ENCODE results near the gene FIGN. TPM values are rescaled to one million over a fixed set of nuclear protein-coding genes. Genes with fewer than 3 reads are reported as not detected.

The FIGN gene
- total RNA-seq, 2 donors from 2014 or later: 14.4 to 23.6 TPM

DNA sequence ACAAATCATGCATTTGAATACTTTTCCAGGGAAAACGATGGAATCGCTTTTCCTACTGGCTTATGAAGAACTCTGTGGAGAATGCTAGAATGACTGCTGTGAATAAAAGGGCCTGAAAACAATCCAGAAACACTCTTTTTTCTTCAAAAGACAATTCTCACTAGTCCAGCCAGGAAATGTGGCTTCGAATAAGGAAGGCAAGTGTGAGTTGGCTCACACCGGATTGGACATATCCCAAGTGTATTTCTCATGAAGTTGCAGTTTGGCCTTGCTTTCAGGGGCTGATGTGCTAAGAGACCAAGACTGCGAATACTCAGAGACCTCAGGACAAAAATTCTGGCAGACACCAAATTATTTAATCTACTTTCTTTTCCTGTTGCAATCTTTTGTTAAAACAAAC lies 54.1 kb downstream of the FIGN start:
- DNase-seq (ENCODE audit: low spot score): no peak
- intact Hi-C loops (cut with DNase I): no loop called here

- intact Hi-C loops (cut with DNase I): no loop called here
- no peak for DNase-seq (ENCODE audit: low spot score)
Observed at GRCh38 chr2:163675388-163675787, 60.4 kb downstream of the FIGN start.

DNA sequence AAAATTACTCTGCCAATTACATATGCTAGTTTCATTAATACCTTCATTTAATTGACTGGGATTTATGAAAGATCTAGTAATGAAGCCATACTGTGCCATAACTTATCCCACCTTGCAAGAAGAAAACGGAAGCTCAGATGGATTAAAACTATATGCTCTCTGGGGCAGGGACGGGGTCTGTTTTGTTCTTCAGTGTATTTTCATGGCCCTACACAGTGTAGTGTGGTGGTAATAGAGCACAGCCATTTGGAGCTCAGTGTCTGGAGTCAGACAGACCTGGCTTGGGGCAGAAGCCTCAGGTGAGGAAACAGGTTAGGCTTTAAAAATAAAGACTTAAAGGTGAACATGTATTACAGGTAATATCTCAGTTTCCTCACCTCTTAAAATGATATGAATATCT lies 62.3 kb downstream of the FIGN start:
- intact Hi-C loops (cut with DNase I): no loop called here
- DNase-seq (ENCODE audit: low spot score): no peak

DNA sequence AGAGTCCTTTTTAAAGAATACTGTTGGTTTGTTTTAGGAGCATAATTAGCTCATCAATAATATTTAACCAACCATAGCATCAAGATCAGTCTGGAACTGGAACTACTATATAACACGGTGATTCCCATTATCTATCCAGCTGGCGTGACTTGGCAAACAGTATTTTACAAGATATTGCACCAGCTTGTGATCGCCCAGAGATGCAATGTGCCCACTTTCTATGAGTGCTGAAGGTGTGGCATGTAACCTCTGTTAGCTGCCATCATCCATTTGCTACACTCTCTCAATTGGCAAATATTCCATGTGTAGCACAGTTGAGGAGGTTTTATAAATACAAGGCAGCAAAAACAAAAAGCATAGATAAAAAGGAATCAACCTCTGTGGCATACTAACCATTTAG lies 64.9 kb downstream of the FIGN start:
- intact Hi-C loops (cut with DNase I): no loop called here
- no peak for DNase-seq (ENCODE audit: low spot score)

- no peak for DNase-seq (ENCODE audit: low spot score)
- intact Hi-C loops (cut with DNase I): loop anchor here in 1 of 2 donors (10.0 kb wide), 1 partner anchor 55 kb away; no protein-coding TSS in a partner anchor
Observed at GRCh38 chr2:163669506-163669905, 66.3 kb downstream of the FIGN start.

- DNase-seq (ENCODE audit: low spot score): no peak
- intact Hi-C loops (cut with DNase I): loop anchor here in 1 of 2 donors (10.0 kb wide), 1 partner anchor 58 kb away; no protein-coding TSS in a partner anchor
Observed at GRCh38 chr2:163667064-163667887, 68.5 kb downstream of the FIGN start.

- intact Hi-C loops (cut with DNase I): loop anchor here in 1 of 2 donors (10.0 kb wide), 1 partner anchor 59 kb away; no protein-coding TSS in a partner anchor
- no peak for DNase-seq (ENCODE audit: low spot score)
Observed at GRCh38 chr2:163665817-163666216, 70.0 kb downstream of the FIGN start.

DNA sequence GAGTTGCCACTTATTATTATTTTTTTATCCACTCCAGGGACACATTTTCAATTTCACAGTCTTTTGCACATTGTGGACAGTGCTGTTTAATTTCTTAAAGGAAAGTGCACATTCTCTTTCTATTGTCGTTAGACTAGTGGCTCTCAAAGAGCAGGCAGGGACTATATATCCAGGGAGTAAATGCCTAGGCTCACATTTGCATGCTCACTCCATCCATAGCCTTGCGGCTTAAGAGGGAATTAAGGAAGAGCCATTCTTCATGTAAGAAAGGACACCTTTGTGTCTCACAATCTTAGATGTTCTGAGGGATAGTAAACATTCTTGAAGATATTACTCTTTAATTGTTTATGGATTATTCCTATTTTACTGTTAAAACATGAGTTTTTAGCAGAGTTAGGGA lies 70.8 kb downstream of the FIGN start:
- no peak for DNase-seq (ENCODE audit: low spot score)
- intact Hi-C loops (cut with DNase I): loop anchor here in 1 of 2 donors (10.0 kb wide), 1 partner anchor 60 kb away; no protein-coding TSS in a partner anchor

DNA sequence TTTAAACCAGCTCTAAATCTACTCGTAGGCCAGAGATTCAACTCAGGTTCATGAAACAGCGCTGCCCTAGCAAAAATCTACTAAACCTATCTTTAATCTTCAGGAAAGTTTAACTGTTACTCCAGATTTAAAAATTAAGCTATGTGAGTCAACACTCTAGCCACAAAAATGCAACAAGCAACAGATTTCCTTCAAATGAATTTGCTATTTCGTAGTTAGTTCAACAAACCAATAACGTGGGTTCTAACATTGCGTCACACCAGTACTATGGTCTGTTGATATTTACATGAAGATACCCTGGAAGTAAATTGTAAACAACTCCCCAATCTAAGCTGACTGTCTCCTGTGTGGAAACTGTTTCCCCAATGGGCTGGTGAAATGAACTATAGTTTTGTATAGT lies 71.2 kb downstream of the FIGN start:
- no peak for DNase-seq (ENCODE audit: low spot score)
- intact Hi-C loops (cut with DNase I): loop anchor here in 1 of 2 donors (10.0 kb wide), 1 partner anchor 60 kb away; no protein-coding TSS in a partner anchor

- intact Hi-C loops (cut with DNase I): loop anchor here in 1 of 2 donors (10.0 kb wide), 1 partner anchor 63 kb away; no protein-coding TSS in a partner anchor
- no peak for DNase-seq (ENCODE audit: low spot score)
Observed at GRCh38 chr2:163662141-163662780, 73.5 kb downstream of the FIGN start.

DNA sequence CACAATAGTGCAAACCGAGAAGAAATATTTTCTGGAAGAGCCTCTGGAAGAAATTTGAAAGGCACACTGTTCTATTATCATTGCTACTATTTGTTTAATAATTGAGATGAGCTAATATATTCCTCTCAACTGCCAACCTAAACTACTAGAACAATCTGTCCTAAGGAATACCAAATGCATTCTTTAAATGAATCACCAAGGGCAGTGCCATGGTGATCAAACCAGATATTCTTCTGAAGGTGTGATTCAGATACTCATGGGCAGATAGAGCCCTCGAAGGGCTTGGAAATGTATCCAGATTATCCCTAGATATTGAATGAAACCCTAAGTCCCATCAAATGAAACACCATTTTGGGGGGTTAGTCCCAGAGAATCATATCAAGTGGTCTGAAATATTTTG lies 76.6 kb downstream of the FIGN start:
- intact Hi-C loops (cut with DNase I): no loop called here
- no peak for DNase-seq (ENCODE audit: low spot score)

- DNase-seq (ENCODE audit: low spot score): no peak
- intact Hi-C loops (cut with DNase I): no loop called here
Observed at GRCh38 chr2:163658556-163658955, 77.3 kb downstream of the FIGN start.

DNA sequence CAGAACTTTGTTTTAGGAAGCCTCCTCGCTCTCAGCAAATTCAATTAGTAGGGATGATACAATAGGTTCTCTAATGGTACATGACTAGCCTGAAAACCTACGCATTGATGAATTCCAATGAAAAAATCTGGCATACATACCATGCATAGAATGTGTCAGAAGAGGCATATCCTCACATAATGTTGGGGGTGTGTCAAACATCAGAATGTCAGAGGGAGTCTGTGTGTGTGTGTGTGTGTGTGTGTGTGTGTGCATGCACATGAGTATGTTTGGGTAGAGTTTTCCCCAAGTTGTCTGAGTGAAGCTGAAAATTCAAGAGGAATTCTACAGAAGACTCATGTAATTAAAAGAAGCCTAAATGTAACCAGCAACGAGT lies 78.5 kb downstream of the FIGN start:
- intact Hi-C loops (cut with DNase I): no loop called here
- no peak for DNase-seq (ENCODE audit: low spot score)

GRCh38 chr2:163656622-163657280 lies 79.1 kb downstream of the FIGN start:
- intact Hi-C loops (cut with DNase I): no loop called here
- no peak for DNase-seq (ENCODE audit: low spot score)

- intact Hi-C loops (cut with DNase I): loop anchor here in 1 of 2 donors (2.0 kb wide), 1 partner anchor 67 kb away; no protein-coding TSS in a partner anchor
- no peak for DNase-seq (ENCODE audit: low spot score)
Observed at GRCh38 chr2:163655667-163656066, 80.1 kb downstream of the FIGN start.

GRCh38 chr2:163652751-163653150 lies 83.1 kb downstream of the FIGN start:
- no peak for DNase-seq (ENCODE audit: low spot score)
- intact Hi-C loops (cut with DNase I): no loop called here

- DNase-seq (ENCODE audit: low spot score): no peak
Observed at GRCh38 chr2:163649080-163649479, 86.7 kb downstream of the FIGN start.

DNA sequence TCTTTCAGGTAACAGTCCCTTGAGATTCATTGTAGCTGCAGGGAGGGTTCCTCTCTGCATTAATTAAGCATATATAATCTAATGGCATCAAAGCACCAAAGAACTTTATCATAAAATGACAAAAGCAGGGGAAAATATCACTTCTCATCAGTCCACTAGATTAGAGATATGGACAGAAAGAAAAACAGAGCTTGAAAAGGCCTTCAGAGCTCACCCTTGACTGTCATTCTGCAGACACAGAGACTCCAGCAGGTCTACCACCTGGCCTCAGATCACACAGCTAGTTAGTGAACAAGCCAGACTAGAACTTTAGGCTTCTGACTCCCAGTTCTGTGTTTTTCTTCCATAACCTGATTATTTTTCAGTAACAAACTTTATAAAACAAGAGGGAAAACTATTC lies 88.5 kb downstream of the FIGN start:
- DNase-seq (ENCODE audit: low spot score): no peak
- intact Hi-C loops (cut with DNase I): no loop called here

More at GRCh38 chr2:163649080-163649479, 86.7 kb downstream of the FIGN start:
- intact Hi-C loops (cut with DNase I): no loop called here

GRCh38 chr2:163646687-163647086 lies 89.1 kb downstream of the FIGN start:
- intact Hi-C loops (cut with DNase I): no loop called here
- DNase-seq (ENCODE audit: low spot score): no peak

DNA sequence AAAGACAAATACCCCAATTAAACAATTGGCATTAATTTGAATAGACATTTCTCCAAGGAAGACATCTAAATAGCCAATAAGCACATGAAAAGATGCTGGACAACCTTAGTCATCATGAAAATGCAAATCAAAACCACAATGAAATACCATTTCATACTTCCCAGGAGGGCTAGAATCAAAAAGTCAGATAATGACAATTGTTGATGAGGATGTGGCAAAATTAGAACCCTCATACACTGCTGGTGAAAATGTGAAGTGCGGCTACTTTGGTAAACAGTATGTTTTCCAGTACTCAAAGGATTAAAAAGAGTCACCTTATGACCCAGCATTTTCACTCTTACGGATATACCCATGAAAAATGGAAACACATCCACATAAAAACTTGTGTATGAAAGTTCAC lies 91.6 kb downstream of the FIGN start:
- DNase-seq (ENCODE audit: low spot score): no peak
- intact Hi-C loops (cut with DNase I): no loop called here

All from posterior vena cava (tissue), 2 donors.